Gastrocnemius medialis (tissue), 4 donors: ENCODE measurements around the gene SRPK2.

Source experiments
- POLR2A ChIP-seq, 2 donors: fragments of 450-650 bp; IDR thresholded peaks; one replicate each; pipeline ENCODE4 v1.6.1; 2017; ENCODE audit warnings: antibody characterized with exemption in 2 of 2, mild to moderate bottlenecking in 2 of 2, moderate library complexity in 2 of 2
- TF ChIP-seq, protein P1 (sequence below), 5 experiments: fragments of 450-650 bp in 3 of 5; fragments of 200-600 bp in 2 of 5; sonication (generic) in 2 of 5; IDR thresholded peaks in 4 of 5; conservative IDR thresholded peaks in 1 of 5; 1 replicate in 4 of 5; 2 replicates in 1 of 5; pipeline ENCODE4 v1.5.1; 2016 to 2019; ENCODE audit warnings: antibody characterized with exemption in 5 of 5, mild to moderate bottlenecking in 3 of 5, moderate library complexity in 3 of 5

DNA sequence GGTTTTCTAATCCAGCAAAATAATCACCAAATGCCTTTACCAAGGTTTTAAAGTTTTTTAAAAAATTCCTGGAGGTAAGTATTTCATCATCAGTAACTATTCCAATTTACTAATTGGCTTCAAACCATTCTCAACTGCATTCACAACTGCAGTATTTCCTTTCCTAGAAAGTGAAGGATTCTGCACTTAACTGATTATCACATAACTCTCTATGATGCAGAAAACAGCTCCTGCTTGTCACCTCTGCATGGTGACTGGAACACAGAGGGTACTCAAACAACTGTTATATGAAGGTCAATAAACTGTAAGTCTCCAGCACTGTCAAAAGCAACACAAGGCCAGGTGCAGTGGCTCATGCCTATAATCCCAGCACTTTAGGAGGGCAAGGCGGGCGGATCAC is 42.6 kb downstream of the SRPK2 start:
- TF ChIP-seq, protein P1, sequence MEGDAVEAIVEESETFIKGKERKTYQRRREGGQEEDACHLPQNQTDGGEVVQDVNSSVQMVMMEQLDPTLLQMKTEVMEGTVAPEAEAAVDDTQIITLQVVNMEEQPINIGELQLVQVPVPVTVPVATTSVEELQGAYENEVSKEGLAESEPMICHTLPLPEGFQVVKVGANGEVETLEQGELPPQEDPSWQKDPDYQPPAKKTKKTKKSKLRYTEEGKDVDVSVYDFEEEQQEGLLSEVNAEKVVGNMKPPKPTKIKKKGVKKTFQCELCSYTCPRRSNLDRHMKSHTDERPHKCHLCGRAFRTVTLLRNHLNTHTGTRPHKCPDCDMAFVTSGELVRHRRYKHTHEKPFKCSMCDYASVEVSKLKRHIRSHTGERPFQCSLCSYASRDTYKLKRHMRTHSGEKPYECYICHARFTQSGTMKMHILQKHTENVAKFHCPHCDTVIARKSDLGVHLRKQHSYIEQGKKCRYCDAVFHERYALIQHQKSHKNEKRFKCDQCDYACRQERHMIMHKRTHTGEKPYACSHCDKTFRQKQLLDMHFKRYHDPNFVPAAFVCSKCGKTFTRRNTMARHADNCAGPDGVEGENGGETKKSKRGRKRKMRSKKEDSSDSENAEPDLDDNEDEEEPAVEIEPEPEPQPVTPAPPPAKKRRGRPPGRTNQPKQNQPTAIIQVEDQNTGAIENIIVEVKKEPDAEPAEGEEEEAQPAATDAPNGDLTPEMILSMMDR (IDR thresholded peaks at IDR 0.05 in 4 of 5, conservative IDR thresholded peaks at IDR 0.05 in 1 of 5) = no peak
- TF ChIP-seq POLR2A (IDR thresholded peaks at IDR 0.05) = no peak
